ENCODE data around the gene EGFR. TPM values are rescaled to one million over a fixed set of nuclear protein-coding genes. Genes with fewer than 3 reads are reported as not detected.

The EGFR gene
- total RNA-seq, 1 donor = 98.9 TPM

DNA sequence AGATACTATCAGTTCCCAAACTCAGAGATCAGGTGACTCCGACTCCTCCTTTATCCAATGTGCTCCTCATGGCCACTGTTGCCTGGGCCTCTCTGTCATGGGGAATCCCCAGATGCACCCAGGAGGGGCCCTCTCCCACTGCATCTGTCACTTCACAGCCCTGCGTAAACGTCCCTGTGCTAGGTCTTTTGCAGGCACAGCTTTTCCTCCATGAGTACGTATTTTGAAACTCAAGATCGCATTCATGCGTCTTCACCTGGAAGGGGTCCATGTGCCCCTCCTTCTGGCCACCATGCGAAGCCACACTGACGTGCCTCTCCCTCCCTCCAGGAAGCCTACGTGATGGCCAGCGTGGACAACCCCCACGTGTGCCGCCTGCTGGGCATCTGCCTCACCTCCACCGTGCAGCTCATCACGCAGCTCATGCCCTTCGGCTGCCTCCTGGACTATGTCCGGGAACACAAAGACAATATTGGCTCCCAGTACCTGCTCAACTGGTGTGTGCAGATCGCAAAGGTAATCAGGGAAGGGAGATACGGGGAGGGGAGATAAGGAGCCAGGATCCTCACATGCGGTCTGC lies 162.2 kb downstream of the EGFR start:
- no peak for DNase-seq (ENCODE audit: low read depth)
- H3K4me3 ChIP-seq (ENCODE audit: low read depth, low read length) = no peak overlapping the region
- TF ChIP-seq, protein P1, sequence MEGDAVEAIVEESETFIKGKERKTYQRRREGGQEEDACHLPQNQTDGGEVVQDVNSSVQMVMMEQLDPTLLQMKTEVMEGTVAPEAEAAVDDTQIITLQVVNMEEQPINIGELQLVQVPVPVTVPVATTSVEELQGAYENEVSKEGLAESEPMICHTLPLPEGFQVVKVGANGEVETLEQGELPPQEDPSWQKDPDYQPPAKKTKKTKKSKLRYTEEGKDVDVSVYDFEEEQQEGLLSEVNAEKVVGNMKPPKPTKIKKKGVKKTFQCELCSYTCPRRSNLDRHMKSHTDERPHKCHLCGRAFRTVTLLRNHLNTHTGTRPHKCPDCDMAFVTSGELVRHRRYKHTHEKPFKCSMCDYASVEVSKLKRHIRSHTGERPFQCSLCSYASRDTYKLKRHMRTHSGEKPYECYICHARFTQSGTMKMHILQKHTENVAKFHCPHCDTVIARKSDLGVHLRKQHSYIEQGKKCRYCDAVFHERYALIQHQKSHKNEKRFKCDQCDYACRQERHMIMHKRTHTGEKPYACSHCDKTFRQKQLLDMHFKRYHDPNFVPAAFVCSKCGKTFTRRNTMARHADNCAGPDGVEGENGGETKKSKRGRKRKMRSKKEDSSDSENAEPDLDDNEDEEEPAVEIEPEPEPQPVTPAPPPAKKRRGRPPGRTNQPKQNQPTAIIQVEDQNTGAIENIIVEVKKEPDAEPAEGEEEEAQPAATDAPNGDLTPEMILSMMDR (IDR thresholded peaks at IDR 0.05; ENCODE audit: insufficient read depth, low read depth, low read length) = no peak

- DNase-seq (ENCODE audit: low read depth) = no peak
- no peak overlapping the region for H3K4me3 ChIP-seq (ENCODE audit: low read depth, low read length)
- TF ChIP-seq, protein P1 (IDR thresholded peaks at IDR 0.05; ENCODE audit: insufficient read depth, low read depth, low read length) = no peak
These were observed 162.9 kb downstream of the EGFR start for GRCh38 chr7:55181762-55182161.

DNA sequence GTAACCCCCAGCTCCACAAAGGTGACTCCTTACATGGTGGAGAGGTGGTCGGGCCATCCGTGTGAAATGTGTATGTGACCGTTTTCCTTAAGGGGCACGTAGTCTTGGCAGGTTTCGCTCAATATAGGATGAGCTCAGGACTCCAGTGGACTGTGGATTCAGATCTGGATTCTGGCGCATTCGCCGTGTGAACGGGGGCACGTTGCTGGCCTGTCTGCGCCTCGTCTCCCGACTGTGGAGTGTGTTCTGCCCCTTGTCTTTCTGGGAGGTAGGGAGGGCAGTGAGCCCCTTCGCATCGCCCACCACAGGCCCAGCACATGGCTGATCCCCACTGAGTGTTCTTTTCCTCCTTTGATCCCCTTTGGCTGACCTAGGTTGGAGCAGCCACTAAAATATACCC lies 165.1 kb downstream of the EGFR start:
- no peak for DNase-seq (ENCODE audit: low read depth)
- no peak overlapping the region for H3K4me3 ChIP-seq (ENCODE audit: low read depth, low read length)
- TF ChIP-seq, protein P1 (IDR thresholded peaks at IDR 0.05; ENCODE audit: insufficient read depth, low read depth, low read length) = no peak

DNA sequence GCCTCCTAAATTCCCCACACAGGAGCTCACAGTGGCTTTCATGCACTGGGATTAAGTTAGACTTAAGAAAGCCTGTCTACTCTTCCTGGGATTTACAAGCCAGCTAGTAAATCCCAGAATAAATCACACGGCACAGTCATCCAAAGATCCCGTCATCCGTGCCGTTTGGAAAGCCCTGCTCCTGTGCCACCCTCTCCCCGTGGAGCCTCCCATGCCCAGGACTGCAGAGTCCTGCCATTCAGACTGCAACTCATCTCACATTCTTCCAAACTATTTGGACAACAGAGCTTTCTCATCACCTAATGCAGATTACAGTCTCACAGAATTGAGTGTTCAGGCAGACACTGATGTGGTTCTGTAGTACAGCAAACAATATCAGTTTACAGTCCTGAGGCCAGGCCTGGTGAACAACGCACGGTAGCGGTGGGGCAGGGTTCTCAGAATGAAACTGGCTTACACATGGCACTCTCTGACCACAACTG lies 166.5 kb downstream of the EGFR start:
- no peak overlapping the region for H3K4me3 ChIP-seq (ENCODE audit: low read depth, low read length)
- TF ChIP-seq, protein P1 (IDR thresholded peaks at IDR 0.05; ENCODE audit: insufficient read depth, low read depth, low read length) = no peak
- DNase-seq (ENCODE audit: low read depth) = peak; percentile 41

DNA sequence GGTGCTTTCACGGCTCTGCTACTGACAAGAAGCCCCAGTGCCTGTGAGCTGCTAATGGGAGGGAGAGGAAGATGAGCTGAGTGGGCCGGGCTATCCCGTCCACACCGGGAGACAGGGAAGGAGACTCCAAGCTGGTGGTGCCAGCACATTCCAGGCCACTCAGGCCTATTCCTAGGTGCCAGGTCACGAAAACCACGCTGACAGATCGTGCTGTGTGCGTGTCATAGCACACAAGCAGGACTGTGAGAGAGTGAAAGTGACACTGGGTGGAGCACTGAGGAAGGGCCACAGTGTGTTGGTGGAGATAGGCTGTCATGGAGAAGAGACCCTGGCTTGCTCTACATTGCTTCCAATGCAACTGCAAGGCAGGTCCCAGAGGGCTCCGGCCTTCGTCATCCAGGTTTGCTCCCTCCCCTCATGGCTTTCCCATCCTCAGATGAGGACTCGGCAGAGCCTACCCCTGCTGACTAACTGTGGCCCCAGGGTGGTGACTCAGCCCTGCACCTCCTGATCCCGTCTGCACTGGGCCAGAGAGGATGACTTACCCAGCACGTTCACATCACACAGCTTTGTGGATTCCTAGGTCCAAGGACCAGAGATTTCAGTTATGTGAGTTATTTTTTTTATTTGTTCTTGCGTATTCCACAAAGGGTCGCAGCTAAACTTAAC lies 167.3 kb downstream of the EGFR start:
- DNase-seq (ENCODE audit: low read depth) = peak; percentile 86
- TF ChIP-seq, protein P1 (IDR thresholded peaks at IDR 0.05; ENCODE audit: insufficient read depth, low read depth, low read length) = no peak
- no peak overlapping the region for H3K4me3 ChIP-seq (ENCODE audit: low read depth, low read length)

DNA sequence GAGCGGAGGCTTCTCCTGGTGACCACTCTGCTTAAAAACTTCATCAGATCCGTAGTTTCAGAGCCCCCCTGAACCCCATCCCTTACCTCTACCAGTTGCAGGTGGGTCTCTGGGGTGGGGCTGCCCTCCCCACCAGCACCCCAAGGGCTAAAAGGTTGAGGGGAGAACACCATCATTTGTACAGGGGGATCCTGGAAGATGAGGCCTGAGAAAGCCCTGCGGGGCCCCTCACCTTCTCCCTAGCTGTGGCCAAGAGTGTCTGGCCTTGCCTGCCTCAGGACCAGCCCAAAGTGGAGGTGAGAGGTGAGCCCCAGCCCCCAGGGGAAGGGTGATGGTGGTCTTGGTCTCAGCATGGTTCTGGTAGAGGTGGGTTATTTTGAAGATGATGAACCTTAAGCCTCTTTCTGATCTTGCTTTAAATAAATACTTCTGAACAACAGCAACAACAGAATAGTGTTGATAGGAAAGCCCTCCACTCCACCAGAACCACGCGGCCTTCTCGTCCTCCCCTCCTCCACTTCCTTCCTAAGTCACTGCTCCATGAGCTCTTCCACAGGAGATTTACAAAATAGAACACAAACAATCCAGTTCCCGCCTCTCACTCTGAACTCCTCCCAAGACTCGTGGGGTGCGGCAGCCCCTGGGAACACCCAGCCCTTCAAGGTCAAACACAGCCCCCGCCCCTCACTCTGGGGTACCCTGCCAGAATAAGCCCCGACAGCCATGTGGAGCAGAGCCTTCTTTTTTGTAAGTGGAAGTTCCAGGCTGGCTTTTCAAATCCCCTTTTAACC lies 169.1 kb downstream of the EGFR start:
- TF ChIP-seq, protein P1 (IDR thresholded peaks at IDR 0.05; ENCODE audit: insufficient read depth, low read depth, low read length) = no peak
- H3K4me3 ChIP-seq (ENCODE audit: low read depth, low read length) = no peak overlapping the region
- peak; percentile 36 for DNase-seq (ENCODE audit: low read depth)

Measured in fibroblast of villous mesenchyme (primary cell).